Type B pancreatic cell (in vitro differentiated cells): ENCODE results near the gene HERPUD1. TPM values are rescaled to one million over a fixed set of nuclear protein-coding genes. Genes with fewer than 3 reads are reported as not detected.
"Not testable (repeated sequence)": the region's sequence is repeated elsewhere in the genome, so short reads cannot be mapped to it uniquely, and the experiment has no call there.

Experiments used
- DNase-seq: peaks from one replicate; pipeline ENCODE4 v3.0.0; 2021; ENCODE audit warnings: mixed read lengths; ENCODE audit not compliant: unreplicated experiment; ENCODE audit errors: extremely low spot score
- H3K27ac Mint-ChIP-seq: 2 replicates; pipeline ENCODE4 v1.8.0; 2021; ENCODE audit warnings: mild to moderate bottlenecking, mixed read lengths
- H3K27me3 Mint-ChIP-seq: 2 replicates; pipeline ENCODE4 v1.8.0; 2021; ENCODE audit warnings: mixed read lengths
- H3K36me3 Mint-ChIP-seq: 2 replicates; pipeline ENCODE4 v1.8.0; 2021; ENCODE audit warnings: mixed read lengths
- H3K4me1 Mint-ChIP-seq: one replicate; pipeline ENCODE4 v1.8.0; 2021; ENCODE audit warnings: mixed read lengths; ENCODE audit not compliant: unreplicated experiment
- H3K4me3 Mint-ChIP-seq: 2 replicates; pipeline ENCODE4 v1.8.0; 2021; ENCODE audit warnings: mild to moderate bottlenecking, mixed read lengths
- H3K9me3 Mint-ChIP-seq: 2 replicates; pipeline ENCODE4 v1.8.0; 2021; ENCODE audit warnings: mixed read lengths
- CTCF ChIP-seq: fragments of 200-600 bp; sonication (generic); conservative IDR thresholded peaks from 2 replicates; pipeline ENCODE4 v1.5.0; 2021; ENCODE audit warnings: antibody characterized with exemption, mild to moderate bottlenecking
- total RNA-seq: library from RNA; stranded (reverse); gene quantifications from 2 replicates; pipeline ENCODE4 v1.2.1, GENCODE V29; 2021; ENCODE audit warnings: low replicate concordance

HERPUD1 gene
- total RNA-seq, 1 donor from 2014 or later, result 98.8 TPM

- TF ChIP-seq CTCF, result no peak
- no peaks in the 10 kb centered on the region for H3K27me3 Mint-ChIP-seq
- H3K9me3 Mint-ChIP-seq, result no peaks in the 10 kb centered on the region
- H3K4me3 Mint-ChIP-seq, result peak overlapping the region; percentile 93
- H3K27ac Mint-ChIP-seq, result peak overlapping the region; percentile 95
- DNase-seq, result no peak
- peaks cover 17% of the 10 kb centered on the region for H3K4me1 Mint-ChIP-seq
- H3K36me3 Mint-ChIP-seq, result peaks cover 40% of the 10 kb centered on the region
Observed at GRCh38 chr16:56933828-56934598, 2.1 kb downstream of the HERPUD1 start.

GRCh38 chr16:56934599-56935145, 2.7 kb downstream of the HERPUD1 start:
- peak overlapping the region; percentile 95 for H3K27ac Mint-ChIP-seq
- DNase-seq, H3K27me3 Mint-ChIP-seq, H3K9me3 Mint-ChIP-seq: not testable (repeated sequence)
- H3K36me3 Mint-ChIP-seq, result peaks cover 46% of the 10 kb centered on the region
- peak overlapping the region; percentile 93 for H3K4me3 Mint-ChIP-seq
- peaks cover 17% of the 10 kb centered on the region for H3K4me1 Mint-ChIP-seq

DNA sequence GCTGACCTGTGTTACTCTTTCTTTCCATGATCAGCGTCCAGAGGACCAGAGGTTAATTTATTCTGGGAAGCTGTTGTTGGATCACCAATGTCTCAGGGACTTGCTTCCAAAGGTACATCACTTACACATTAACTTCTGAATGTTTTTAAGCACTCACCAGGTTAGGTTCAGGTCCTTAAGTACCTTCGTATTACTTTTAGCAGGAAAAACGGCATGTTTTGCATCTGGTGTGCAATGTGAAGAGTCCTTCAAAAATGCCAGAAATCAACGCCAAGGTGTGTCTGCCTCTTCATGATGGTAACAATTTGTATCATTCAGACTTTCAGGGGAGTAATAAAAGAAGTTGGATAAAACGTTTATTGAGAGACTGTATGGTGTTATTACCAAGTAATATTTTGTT, 3.3 kb downstream of the HERPUD1 start:
- H3K27me3 Mint-ChIP-seq, result no peaks in the 10 kb centered on the region
- peaks cover 51% of the 10 kb centered on the region for H3K36me3 Mint-ChIP-seq
- H3K9me3 Mint-ChIP-seq, result no peaks in the 10 kb centered on the region
- no peak for TF ChIP-seq CTCF
- H3K27ac Mint-ChIP-seq, result peak overlapping the region; percentile 54
- no peak for DNase-seq
- H3K4me3 Mint-ChIP-seq, result peak overlapping the region; percentile 77
- H3K4me1 Mint-ChIP-seq, result peaks cover 17% of the 10 kb centered on the region

DNA sequence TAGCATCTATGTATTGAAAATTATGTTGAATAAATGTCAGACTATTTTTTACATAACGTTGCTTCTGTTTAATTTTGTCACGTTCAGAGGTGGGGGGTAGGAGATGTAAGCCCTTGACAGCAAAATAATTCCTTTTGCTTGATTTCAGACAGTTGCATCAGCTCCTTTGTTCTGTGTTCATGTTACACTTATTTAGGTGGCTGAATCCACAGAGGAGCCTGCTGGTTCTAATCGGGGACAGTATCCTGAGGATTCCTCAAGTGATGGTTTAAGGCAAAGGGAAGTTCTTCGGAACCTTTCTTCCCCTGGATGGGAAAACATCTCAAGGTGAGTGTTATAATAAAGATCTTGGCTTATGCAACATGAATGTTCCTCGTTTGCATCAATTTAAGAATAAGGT, 4.5 kb downstream of the HERPUD1 start:
- no peak for DNase-seq
- no peaks in the 10 kb centered on the region for H3K9me3 Mint-ChIP-seq
- H3K27me3 Mint-ChIP-seq, result no peaks in the 10 kb centered on the region
- H3K27ac Mint-ChIP-seq, result peak overlapping the region; percentile 22
- H3K36me3 Mint-ChIP-seq, result peaks cover 52% of the 10 kb centered on the region
- peaks cover 17% of the 10 kb centered on the region for H3K4me1 Mint-ChIP-seq
- no peak overlapping the region for H3K4me3 Mint-ChIP-seq
- no peak for TF ChIP-seq CTCF

GRCh38 chr16:56936950-56937349, 5.0 kb downstream of the HERPUD1 start:
- Mint-ChIP-seq H3K4me3 (no peak overlapping the region), H3K4me1 (peaks cover 17% of the 10 kb centered on the region), H3K27me3 (no peaks in the 10 kb centered on the region), H3K27ac (no peak overlapping the region), H3K9me3 (no peaks in the 10 kb centered on the region), H3K36me3 (peaks cover 55% of the 10 kb centered on the region)
- no peak for TF ChIP-seq CTCF
- DNase-seq, result no peak
